Ramos (cell line): ENCODE data around the gene TMEM185B.
"Not testable (repeated sequence)": the region's sequence is repeated elsewhere in the genome, so short reads cannot be mapped to it uniquely, and the experiment has no call there.

Experiments used
- in situ Hi-C: fragments of 300-500 bp; cut with MboI; formaldehyde crosslinking; loops from one replicate; pipeline ENCODE4 v1.14.3; 2022; ENCODE audit warnings: low sequenced_read_pairs; ENCODE audit not compliant: unreplicated experiment

Gene TMEM185B

DNA sequence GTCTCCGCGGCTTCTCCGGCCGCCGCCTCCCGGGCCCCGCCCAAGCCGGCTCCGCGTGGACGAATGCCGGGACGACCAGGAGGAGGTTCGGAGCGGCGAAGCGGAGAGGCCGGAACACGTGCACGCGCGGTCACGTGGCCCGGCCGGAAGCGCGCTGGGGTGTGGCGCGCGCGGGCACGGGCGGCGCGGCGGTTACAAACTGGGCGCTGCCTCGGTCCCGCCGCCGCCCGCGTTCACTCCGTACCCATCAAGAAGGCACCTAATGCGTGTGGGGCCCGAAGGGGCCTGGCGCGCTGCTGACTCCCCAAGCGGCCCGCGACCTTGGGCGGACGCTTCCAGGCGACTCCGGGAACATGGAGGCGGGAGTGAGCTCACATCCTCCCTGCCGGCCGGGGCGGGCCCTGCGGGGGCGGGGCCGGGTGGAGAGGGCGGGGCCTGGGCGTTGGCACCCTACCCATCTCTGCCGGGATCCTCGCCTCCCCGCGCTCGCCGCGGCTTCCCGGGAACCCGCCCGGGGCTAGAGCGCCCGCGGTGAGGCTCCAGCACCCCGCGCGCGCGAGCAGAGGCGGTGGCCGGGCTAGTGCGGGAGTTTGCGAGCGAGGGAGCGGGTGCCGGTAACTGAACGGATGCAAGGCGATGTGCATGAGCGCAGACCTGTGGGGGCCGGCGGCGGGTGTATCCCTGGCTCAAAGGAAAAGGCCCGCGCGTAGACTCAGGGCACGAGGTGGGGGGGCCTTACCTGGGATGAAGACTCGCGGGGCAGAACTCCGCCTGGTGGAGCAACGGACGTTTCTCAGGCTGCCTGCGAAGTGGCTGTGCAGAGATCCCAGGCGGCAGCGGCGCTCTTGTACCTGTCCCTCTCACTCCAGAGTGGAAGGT, at the start of gene TMEM185B:
Gene TMEM185B (minus strand): TSS at position 367 of the 879 bp plus-strand sequence. CDS start 424 bp downstream, outside the sequence.
- in situ Hi-C loops: no loop called here

DNA sequence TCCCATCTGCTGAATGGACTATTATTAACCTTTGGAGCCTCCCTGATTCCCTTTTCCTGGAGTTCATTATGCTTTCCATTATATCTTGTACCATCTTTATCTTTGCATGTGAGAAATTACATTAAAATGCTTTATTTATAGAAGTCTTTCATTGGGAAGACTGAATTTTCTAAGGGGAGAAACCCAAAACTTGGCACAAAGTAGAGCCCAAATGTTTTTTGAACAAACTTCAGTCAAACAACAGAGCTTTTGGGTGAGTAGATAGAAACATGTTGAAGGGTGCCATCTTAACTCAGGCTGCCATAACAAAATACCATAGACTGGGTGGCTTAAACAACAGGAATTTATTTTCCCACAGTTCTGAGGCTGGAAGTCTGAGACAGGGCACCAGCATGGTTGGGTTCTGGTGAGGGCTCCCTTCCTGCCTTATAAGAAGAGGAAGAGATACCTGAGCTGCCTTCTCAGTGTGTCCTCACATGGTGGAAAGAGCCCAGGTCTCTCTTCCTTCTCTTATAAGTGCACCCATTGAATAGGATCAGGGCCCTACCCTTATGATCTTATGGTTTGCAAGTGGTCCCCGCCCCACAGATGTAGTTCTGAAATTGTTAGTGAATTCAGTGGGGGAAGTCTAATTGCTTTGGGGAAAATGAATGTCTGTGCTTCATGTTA, 48.6 kb upstream of the TMEM185B start:
- in situ Hi-C loops: no loop called here

DNA sequence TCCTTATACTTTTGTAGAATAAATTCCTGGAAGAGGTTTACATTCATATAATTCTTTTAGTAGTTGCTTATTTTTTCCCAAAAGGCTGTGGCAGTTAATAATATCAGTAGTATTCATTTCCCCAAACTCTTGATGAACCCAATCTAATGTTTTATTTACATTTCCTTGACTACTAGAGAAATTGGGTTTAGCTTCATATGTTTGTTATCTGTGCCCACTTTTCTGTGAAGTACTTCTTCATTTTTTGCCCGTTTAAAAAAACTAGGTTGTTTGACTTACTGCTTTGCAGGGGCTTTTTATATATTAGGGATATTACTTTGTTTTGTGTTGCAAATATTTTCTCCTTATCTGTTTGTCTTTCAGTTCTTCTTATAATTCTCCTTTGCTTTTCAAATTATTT, 46.6 kb upstream of the TMEM185B start:
- in situ Hi-C loops: no loop called here

DNA sequence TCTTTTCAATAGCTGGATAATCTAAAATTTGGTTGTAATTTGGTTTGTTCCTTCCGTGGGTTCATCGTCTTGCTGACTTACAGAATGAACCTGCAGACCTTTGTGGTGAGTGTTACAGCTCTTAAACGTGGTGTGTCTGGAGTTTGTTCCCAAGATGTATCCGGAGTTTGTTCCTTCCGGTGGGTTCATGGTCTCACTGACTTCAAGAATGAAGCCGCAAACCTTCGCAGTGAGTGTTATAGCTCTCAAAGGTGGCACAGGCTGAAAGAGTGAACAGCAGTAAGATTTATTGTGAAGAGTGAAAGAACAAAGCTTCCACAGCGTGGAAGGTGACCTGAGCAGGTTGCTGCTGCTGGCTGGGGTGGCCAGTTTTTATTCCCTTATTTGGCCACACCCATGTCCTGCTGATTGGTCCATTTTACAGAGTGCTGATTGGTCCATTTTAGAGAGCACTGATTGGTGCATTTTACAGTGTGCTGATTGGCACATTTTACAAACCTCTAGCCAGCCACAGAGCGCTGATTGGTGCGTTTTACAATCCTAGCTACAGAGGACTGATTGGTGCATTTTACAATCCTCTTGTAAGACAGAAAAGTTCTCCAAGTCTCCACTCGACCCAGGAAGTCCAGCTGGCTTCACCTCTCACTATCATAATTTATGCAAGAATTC, 46.0 kb upstream of the TMEM185B start:
- in situ Hi-C loops: no loop called here

DNA sequence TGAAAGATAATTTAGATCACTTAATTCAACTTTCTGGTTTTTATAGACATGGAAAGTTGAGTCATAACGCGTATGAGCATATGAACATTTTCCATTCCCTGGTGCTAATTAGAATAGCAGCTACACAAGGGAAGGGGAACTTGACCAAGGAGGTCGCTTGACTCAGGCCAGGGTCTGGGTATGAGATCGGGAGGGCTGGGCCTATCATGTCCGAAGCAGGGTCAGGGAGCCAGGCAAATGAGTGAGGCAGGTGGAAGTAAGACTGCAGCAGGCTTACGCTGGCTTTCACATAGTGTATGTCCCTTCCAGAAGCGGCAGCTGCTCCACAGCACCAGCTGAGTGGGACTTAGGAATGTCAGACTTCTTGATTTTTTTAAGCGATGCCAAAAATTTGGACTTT, 44.1 kb upstream of the TMEM185B start:
- in situ Hi-C loops: no loop called here

DNA sequence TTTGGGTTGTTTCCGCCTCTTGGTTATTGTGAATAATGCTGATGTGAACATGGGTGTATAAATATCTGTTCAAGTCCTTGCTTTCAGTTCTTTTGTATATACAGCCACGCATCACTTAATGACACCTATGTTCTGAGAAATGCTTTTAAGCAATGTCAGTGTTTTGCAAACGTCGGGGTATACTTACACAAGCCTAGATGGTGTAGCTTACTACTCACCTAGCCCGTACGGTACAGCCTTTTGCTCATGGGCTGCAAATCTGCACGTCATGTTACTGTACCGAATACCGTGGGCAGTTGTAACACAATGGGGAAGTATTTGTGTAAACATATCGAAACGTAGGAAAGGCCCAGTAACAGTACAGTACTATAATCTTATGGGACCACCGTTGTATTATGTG, 41.8 kb upstream of the TMEM185B start:
- in situ Hi-C loops: no loop called here

DNA sequence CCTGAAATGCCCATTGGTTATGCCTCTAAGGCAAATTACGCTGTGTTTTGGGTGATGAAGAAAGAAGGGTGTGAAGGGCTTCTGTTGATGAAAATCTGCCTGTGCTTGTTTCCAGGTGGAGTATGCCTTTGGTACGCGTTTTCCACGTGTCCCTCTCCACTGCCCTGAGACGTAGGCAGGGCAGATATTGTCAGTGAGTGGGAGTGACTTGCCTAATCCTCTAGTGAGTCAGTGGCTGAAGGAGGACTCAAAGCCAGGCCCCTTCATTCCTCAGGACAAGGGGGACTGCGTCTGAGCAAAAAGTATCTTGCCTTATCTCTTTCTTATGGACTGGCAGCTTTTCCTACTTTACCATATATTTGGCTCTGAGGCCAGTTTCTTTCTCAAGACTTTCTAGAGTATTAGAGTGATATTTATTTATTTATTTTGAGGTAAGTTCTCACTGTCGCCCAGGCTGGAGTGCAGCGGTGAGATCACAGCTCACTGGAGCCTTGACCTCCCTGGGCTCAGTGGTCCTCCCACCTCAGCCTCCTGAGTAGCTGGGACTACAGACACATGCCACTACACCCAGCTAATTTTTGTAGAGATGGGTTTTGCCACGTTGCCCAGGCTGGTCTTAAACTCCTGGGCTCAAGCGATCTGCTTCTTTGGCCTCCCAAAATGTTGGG, 39.7 kb upstream of the TMEM185B start:
- in situ Hi-C loops: no loop called here

DNA sequence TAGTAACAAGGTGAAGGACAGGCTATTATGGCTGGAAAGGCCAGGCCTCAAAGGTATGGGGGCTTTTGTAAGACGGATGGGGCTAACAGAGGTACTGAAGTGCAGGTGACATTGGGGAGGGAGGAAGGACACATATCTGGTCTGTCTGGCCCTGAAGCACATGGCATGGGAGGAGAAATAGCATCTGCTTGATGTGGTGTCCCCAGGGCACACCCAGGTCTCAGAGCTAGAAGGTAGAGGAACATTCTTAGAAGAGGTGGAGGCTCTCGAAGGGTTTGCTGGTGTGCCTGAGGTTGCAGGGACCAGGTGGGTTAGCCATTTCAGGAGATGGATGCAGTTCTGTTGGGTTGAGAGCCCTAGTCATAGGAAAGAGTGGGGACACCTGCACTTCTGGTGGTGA, 39.0 kb upstream of the TMEM185B start:
- in situ Hi-C loops: no loop called here

DNA sequence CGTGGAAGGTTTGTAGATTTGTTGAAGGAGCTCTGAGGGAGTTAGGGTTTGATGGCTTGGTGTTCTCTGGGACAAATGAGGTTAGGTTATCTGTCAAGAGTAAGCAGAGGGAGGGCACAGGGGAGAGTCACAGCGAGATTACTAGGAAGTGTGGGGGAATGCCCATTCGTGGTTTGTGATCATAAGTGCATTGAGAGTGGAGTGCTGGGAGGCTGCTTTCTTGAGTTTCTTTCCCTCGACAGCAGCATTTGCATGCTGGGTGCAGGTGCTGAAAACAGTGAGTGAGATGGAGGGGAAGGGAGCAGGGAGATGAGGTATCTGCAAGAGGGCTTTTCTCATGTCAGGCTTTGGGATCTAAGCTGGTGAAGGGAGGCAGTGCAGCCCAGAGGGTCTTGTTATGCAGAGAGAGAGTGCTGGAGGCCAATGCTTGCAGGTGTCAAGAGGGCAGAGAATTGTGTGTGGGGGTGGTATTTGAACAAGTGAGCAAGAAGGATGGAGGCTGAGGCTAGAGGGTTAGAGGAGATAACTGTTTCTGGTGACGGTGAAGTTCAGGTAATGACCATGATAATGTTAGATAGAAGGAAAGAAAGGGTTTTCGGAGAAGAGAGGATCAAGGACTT, 38.3 kb upstream of the TMEM185B start:
- in situ Hi-C loops: no loop called here

DNA sequence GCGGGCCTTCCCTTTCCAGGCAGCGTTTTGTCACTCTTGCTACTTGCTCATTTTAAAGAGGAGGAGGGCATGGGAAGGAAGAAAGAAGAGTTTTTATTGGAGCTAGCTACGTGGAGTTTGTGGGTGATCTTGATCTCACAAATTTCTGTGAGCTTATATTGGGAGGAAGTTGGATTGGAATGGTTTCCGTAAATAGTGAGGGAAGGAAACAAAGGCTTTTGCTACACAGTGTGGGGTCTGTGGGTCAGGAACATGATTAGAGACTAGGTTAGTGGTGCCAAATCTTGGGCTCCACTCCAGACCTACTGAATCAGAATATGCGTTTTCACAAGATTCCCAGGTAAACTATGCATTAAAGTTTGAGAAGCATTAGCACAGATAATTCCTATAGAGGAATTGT, 37.5 kb upstream of the TMEM185B start:
- in situ Hi-C loops: no loop called here

DNA sequence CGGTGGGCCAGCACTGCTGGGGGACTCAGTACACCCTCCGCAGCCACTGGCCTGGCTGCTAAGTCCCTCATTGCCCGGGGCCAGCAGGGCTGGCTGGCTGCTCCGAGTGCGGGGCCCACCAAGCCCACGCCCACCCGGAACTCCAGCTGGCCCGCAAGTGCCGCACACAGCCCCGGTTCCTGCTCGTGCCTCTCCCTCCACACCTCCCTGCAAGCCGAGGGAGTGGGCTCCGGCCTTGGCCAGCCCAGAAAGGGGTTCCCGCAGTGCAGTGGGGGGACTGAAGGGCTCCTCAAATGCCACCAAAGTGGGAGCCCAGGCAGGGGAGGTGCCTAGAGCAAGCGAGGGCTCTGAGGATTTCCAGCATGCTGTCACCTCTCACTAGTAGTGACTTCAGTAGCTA, 36.7 kb upstream of the TMEM185B start:
- in situ Hi-C loops: not testable (repeated sequence)

DNA sequence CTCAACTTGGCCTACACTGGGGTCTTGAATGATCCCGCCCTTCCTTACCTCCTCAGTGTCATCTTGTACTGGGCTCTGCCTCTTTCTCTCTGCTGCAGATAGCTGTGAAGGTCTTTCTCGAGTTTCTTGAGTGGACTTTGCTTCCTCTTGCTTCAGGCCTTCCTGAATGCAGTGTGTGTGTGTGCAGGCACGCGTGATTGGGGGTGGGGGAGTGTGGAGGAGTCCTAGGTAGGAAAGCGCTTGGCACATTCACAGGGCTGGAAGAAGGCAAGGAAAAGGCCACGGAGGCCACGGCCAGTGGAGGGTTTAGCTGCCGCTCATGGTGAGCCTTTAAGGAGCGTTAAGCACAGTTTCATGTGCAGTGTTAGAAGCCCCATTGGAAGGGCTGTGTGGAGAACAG, 35.0 kb upstream of the TMEM185B start:
- in situ Hi-C loops: no loop called here

DNA sequence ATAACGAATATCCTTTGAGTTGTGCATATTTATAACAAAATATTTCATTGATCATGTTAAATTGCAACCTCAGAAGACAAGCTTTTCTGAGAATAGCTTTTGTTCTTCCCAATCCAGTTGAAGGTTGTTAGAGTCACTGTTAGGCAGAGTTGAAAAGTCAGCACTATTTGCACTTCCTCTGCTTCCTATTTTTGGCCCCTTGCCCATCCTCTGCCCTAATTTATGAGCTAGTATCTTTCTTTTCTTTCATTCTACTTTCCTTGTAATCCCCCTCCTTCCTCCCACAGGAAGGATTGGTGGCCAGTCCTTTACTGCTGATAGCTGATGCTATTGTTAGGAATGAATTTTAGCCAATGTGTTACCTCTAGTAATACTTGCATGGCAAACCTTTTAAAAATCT, 34.3 kb upstream of the TMEM185B start:
- in situ Hi-C loops: no loop called here

DNA sequence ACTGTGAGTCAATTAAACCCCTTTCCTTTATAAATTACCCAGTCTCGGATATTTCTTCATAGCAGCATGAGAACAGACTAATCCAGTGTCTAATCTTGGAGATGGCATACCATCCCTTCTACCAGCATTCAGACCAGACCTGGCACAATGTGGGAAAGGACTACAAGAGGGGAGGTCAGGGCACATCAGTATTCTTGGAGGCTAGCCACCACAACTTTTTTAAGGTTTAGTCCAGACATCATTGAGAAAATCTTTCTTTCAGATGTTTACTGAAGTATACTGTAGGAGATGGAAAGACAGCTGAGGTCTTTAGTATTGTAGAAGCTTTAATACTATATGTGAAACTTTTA, 33.4 kb upstream of the TMEM185B start:
- in situ Hi-C loops: no loop called here

DNA sequence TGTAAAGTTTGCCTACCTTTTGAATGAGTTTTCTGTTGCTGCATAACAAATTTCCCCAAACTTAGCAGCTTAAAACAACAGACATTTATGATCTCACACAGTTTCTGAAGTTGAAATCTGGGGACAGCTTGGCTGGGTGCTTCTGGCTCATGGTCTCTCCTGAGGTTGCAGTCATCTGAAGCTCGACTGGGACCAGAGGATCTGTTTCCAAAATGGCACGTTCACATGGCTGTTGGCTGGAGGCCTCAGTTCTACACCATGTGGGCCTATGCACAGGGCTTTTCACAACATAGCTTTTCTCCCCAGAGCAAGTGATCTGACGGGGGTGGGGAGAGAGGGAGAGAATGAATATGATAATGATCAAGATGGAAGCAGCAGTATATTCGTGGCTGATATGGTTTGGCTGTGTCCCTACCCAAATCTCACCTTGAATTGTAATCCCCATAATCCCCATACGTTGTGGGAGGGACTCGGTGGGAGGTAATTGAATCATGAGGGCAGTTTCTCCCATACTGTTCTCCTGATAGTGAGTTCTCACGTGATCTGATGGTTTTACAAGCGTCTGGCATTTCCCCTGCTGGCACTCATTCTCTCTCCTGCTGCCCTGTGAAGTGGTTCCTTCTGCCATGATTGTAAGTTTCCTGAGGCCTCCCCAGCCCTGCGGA, 32.9 kb upstream of the TMEM185B start:
- in situ Hi-C loops: no loop called here

DNA sequence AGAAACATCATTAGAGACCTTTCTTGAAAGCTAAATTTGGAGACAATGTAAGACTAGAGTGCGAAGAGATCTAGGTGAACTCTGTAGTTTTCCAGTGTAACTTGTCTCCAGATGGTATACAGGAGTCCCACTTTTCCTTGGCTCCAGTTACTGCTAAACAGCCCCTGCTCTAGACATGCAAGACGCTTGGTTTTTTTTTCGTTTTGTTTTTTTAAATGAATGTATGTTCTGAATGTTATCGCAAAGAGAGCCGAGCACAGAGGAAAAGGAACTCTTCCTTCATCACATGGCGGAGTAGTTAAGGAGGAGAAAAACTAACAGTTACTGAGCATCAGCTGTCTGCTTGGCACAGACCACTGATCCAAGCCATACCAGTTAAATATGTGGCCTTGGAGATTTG, 31.9 kb upstream of the TMEM185B start:
- in situ Hi-C loops: no loop called here

DNA sequence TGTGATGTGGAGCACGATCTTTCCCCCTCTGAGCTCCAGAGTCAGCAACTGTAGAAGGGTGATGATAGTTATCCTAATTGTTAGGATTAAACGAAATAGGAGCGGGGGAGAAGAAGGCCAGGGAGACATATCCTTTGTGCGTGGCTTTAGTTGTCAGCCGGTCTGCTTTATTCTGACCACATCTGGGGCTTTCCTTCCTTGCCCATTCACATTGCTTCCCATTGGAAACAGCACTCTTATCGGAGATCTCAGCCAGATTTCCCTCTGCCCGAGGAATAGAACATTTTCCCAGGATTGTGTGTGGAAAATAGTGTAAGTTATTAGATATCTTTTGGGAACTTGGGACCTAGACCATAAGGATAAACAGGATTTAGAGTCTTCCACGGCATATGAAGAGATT, 31.0 kb upstream of the TMEM185B start:
- in situ Hi-C loops: no loop called here

DNA sequence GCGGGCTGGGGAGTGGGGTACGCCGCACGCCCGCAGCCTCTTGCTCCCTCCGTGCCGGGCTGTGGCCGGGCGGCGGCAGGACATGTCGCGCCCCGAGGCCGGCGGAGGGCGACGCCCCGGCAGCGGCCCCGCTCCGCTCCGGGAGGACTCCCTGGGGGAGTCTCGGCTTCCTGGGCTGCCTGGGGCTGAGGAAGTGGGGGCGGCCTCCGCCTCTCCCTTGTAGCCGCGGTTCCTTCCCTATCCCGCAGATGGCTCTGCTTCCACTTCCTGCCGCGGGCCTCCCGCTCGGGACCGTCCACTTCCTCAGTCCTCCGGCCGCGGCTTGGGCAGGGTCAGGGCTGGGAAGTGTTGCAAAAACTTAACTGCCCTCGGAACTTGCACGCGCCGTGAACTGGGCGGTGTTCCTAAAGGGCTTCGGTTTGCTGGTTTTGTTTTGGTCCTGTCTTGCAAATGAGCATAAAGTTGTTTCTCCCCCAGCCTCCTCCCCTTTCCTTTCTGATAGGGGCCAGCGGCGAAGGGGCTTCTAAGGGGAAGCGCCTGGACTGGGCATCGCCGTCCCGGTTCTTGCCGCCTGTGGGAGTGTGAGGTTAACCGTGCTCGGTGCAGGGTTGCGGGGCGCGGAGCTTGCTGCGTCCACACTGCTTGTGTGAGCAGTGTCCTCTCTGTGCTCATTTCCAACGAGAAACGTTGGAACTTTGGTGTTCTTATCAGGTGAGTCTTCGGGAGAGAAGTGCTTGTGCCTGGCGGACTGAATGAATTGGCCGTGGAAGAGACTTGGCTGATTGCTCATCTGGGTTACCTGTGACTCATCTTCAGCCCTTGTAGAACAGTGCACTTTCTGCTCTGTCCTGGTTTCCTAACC, 30.1 kb upstream of the TMEM185B start:
- in situ Hi-C loops: no loop called here
